GM12892 (cell line): ENCODE results near the gene FRMD5.

Experiments used
- POLR2A ChIP-seq: IDR thresholded peaks from 2 replicates; pipeline ENCODE4 v1.6.1; 2011; ENCODE audit warnings: low read depth, low read length, control low read depth
- POLR2AphosphoS5 ChIP-seq: IDR thresholded peaks from 2 replicates; pipeline ENCODE4 v1.6.1; 2011; ENCODE audit warnings: low read depth, low read length, control low read depth

DNA sequence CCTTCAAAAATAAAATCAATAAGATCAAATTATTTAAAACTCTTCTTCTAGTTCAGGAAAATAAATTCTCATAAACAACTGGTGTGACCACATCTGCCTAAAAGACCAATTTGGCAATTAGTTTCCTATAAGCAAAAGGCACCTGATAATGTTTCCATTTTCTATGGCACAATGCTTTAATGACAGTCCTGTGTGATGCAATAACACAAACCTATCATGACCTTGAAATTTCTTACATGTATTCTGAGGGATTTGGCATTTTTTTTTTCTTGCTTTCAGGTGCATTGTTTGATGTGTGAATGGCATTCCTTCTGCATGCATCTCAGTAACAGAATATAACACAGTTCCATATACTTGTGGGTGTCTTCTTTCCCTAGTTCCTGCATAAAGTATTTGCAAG lies 32.5 kb upstream of the FRMD5 start:
- no peak for TF ChIP-seq POLR2A
- TF ChIP-seq POLR2AphosphoS5 = no peak
